Measurements from ENCODE around the gene ST6GALNAC3. TPM values are rescaled to one million over a fixed set of nuclear protein-coding genes. Genes with fewer than 3 reads are reported as not detected.
A peak's percentile ranks its signal among the peaks of the same experiment; 100 is the strongest.

ST6GALNAC3 gene
- total RNA-seq, 2 experiments from 2014 or later = 0.50 to 1.2 TPM

GRCh38 chr1:76138217-76138616, 63.7 kb downstream of the ST6GALNAC3 start:
- BruUV-seq (replicated peaks) = no TSS peak
- no peaks in the 10 kb centered on the region for H3K79me2 ChIP-seq (ENCODE audit: insufficient read depth, low read depth, low read length)
- no peaks in the 10 kb centered on the region for H3K4me1 ChIP-seq (ENCODE audit: insufficient read depth, low read length, poor library complexity, severe bottlenecking)
- no peak for DNase-seq (ENCODE audit: low spot score)
- no peak overlapping the region for H2AFZ ChIP-seq (ENCODE audit: low read length)
- no peak for TF ChIP-seq CTCF (conservative IDR thresholded peaks at IDR 0.05; ENCODE audit: low read length)
- no peak for TF ChIP-seq EZH2phosphoT487 (IDR thresholded peaks at IDR 0.05; ENCODE audit: borderline replicate concordance, low read depth, low read length)
- ChIA-PET CTCF (ENCODE audit: unreplicated experiment) (no interaction called here), POLR2A (interaction anchor here (0.5 kb wide), 1 partner anchor 1188 kb away, joined by 3 read pairs; no protein-coding TSS in a partner anchor)
- no peak overlapping the region for H3K4me2 ChIP-seq (ENCODE audit: low read length)
- no peaks in the 10 kb centered on the region for H3K9me2 ChIP-seq (ENCODE audit: insufficient read depth, low read length)
- H3K36me3 ChIP-seq (ENCODE audit: insufficient read depth, low read length) = no peaks in the 10 kb centered on the region
- no peak overlapping the region for H3K27ac ChIP-seq (ENCODE audit: low read depth, low read length, poor library complexity, severe bottlenecking)
- H3K4me3 ChIP-seq (ENCODE audit: low read depth, low read length, poor library complexity, severe bottlenecking) = no peak overlapping the region
- H4K20me1 ChIP-seq (ENCODE audit: insufficient read depth, low read length) = no peaks in the 10 kb centered on the region
- intact Hi-C loops (cut with micrococcal nuclease; ENCODE audit: unreplicated experiment) = no loop called here
- H3K9me3 ChIP-seq (ENCODE audit: low read length) = no peaks in the 10 kb centered on the region

GRCh38 chr1:76140227-76140626, 65.7 kb downstream of the ST6GALNAC3 start:
- no peaks in the 10 kb centered on the region for H3K79me2 ChIP-seq (ENCODE audit: insufficient read depth, low read depth, low read length)
- no TSS peak for BruUV-seq (replicated peaks)
- no peaks in the 10 kb centered on the region for H3K9me2 ChIP-seq (ENCODE audit: insufficient read depth, low read length)
- H3K27ac ChIP-seq (ENCODE audit: low read depth, low read length, poor library complexity, severe bottlenecking) = no peak overlapping the region
- ChIA-PET POLR2A (interaction anchor here (1.4 kb wide), 1 partner anchor 24 kb away, joined by 7 read pairs; no protein-coding TSS in a partner anchor), CTCF (ENCODE audit: unreplicated experiment) (no interaction called here)
- no peaks in the 10 kb centered on the region for H3K36me3 ChIP-seq (ENCODE audit: insufficient read depth, low read length)
- no peak overlapping the region for H3K4me3 ChIP-seq (ENCODE audit: low read depth, low read length, poor library complexity, severe bottlenecking)
- H3K4me1 ChIP-seq (ENCODE audit: insufficient read depth, low read length, poor library complexity, severe bottlenecking) = no peaks in the 10 kb centered on the region
- TF ChIP-seq EZH2phosphoT487 (IDR thresholded peaks at IDR 0.05; ENCODE audit: borderline replicate concordance, low read depth, low read length) (no peak), CTCF (conservative IDR thresholded peaks at IDR 0.05; ENCODE audit: low read length) (no peak)
- intact Hi-C loops (cut with micrococcal nuclease; ENCODE audit: unreplicated experiment) = no loop called here
- H4K20me1 ChIP-seq (ENCODE audit: insufficient read depth, low read length) = no peaks in the 10 kb centered on the region
- no peak overlapping the region for H3K4me2 ChIP-seq (ENCODE audit: low read length)
- H2AFZ ChIP-seq (ENCODE audit: low read length) = peak overlapping the region; percentile 24; the same call in 1 of the 2 replicates
- no peaks in the 10 kb centered on the region for H3K9me3 ChIP-seq (ENCODE audit: low read length)
- no peak for DNase-seq (ENCODE audit: low spot score)

GRCh38 chr1:76141929-76142328, 67.4 kb downstream of the ST6GALNAC3 start:
- H3K4me3 ChIP-seq (ENCODE audit: low read depth, low read length, poor library complexity, severe bottlenecking) = no peak overlapping the region
- H3K4me1 ChIP-seq (ENCODE audit: insufficient read depth, low read length, poor library complexity, severe bottlenecking) = no peaks in the 10 kb centered on the region
- intact Hi-C loops (cut with micrococcal nuclease; ENCODE audit: unreplicated experiment) = no loop called here
- H3K27ac ChIP-seq (ENCODE audit: low read depth, low read length, poor library complexity, severe bottlenecking) = no peak overlapping the region
- CTCF ChIA-PET (ENCODE audit: unreplicated experiment) = no interaction called here
- no TSS peak for BruUV-seq (replicated peaks)
- H3K4me2 ChIP-seq (ENCODE audit: low read length) = no peak overlapping the region
- H4K20me1 ChIP-seq (ENCODE audit: insufficient read depth, low read length) = no peaks in the 10 kb centered on the region
- H3K36me3 ChIP-seq (ENCODE audit: insufficient read depth, low read length) = no peaks in the 10 kb centered on the region
- POLR2A ChIA-PET = interaction anchor here (0.7 kb wide), 1 partner anchor 233 kb away, joined by 3 read pairs; no protein-coding TSS in a partner anchor
- no peak overlapping the region for H2AFZ ChIP-seq (ENCODE audit: low read length)
- H3K79me2 ChIP-seq (ENCODE audit: insufficient read depth, low read depth, low read length) = no peaks in the 10 kb centered on the region
- H3K9me3 ChIP-seq (ENCODE audit: low read length) = no peaks in the 10 kb centered on the region
- no peaks in the 10 kb centered on the region for H3K9me2 ChIP-seq (ENCODE audit: insufficient read depth, low read length)
- DNase-seq (ENCODE audit: low spot score) = no peak
- TF ChIP-seq CTCF (conservative IDR thresholded peaks at IDR 0.05; ENCODE audit: low read length) = no peak
- no peak for TF ChIP-seq EZH2phosphoT487 (IDR thresholded peaks at IDR 0.05; ENCODE audit: borderline replicate concordance, low read depth, low read length)

Measured in OCI-LY7 (cell line).